CD4-positive, alpha-beta T cell treated with Interleukin-17A for 4 hours (primary cell): ENCODE data around the gene COA8.

Experiments used
- DNase-seq: peaks from one replicate; pipeline ENCODE4 v3.0.0-alpha.2; 2020; ENCODE audit warnings: mixed read lengths

Gene COA8

DNA sequence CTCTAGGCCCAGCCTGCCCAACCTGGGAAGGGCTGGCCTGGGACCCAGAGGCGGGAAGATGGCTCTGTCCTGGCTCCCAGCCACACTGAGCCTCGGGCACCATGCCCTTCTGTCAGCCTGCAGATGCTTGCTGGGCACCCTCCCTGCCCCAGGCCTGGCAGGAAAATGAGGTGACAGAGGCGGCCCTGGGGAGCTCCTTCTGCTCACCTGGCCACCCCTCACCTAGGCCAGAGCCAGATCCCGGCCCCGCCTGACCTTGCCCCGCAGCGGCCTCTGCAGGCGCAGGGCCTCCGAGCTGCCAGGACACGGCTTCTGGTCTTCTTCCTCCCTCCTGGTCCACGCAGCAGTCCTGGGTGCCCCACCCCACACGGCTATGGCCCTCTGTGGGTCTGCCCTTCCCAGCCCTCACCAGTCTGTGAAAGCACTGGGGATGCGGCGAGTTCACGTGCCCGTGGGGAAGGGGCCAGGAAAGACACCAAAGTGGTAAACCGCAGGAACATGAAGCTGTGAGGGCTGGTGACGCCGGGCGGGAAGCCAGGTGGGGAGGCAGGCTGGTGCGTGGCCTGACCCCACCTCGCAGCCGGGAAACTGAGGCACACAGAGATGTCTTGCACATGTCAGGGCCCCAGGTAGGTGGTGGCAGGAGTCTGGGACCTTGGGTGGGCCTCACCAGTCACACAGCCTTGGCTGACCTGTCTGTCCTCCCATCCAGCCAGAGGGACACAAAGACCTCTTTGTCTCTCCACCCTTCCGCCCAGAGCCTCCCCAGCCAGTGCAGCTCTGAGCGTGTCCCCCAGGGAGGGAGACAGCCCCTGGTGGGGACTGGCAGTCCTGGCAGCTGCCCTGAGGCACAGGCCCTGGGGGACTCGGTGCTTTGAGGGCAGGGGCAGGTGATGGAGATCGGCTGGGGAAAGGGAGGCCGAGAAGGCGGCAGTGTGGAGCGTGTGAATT, 13.1 kb upstream of the COA8 start:
- no peak for DNase-seq

DNA sequence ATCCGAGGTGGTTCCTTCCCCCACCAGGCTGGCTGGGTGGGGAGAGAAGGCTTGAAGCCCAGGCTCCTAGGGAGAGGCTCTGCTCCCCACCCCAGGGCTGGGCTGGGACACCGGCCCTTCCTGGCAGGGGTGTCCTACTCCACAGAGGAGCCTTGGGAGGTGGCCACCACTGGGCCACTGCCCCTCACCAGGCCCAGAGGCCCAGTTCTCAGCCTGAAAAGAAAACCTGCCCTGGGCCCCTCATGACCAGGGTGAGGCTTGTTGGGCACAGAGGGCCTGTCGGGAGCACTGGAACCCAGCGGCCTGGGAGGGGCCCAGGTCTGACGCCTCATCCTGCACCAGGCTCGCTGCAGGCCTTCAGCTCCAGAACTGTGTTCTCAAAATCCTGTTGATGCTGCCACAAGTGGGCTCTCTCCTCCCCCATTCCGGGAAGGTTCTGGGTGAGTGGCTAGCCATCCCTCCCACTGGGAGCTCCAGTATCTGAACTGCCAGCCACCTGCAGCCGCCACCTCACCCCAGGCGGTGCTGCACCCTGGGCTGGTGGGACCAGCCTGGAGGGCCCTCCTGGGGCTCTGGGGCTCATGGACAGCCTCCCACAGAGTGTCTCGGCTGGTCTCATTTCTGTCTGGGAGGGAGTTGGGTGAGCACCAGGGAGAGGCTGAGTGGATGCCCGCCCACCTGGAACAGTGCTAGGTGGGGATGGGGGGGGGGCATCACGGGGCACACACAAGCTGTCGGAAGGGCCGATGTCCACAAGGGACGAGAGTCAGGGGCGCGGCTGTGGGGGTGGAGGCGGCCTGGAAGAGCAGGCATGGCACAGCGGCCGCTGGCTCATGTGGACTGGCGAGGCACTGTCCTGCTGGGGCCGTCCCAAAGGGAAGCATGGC, 12.1 kb upstream of the COA8 start:
- no peak for DNase-seq

DNA sequence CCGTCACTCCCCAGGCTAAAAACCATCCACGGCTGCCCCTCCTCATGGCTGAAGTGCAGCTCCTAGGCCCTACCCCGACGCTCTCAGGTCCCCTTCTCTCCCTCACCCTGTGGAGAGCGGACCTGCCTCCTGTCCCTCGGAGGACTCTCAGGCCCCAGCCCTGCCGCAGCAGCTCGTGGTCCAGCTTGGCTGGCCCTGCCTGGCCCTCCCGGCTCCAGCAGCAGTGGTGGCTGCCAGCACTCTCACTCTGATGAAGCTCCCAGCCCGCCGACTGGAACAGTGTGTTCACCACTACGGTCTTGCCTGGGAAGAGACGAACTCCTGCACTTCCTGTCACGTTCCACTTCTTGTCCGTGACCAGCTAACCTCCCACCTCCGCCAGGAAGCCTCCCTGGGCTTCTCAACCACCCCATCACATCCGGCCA, 11.4 kb upstream of the COA8 start:
- DNase-seq, result no peak

- no peak for DNase-seq
Observed at GRCh38 chr14:103552011-103552845, 10.5 kb upstream of the COA8 start.

GRCh38 chr14:103552846-103553210, 9.9 kb upstream of the COA8 start:
- no peak for DNase-seq

- DNase-seq, result no peak
Observed at GRCh38 chr14:103555559-103556337, 7.0 kb upstream of the COA8 start.

DNA sequence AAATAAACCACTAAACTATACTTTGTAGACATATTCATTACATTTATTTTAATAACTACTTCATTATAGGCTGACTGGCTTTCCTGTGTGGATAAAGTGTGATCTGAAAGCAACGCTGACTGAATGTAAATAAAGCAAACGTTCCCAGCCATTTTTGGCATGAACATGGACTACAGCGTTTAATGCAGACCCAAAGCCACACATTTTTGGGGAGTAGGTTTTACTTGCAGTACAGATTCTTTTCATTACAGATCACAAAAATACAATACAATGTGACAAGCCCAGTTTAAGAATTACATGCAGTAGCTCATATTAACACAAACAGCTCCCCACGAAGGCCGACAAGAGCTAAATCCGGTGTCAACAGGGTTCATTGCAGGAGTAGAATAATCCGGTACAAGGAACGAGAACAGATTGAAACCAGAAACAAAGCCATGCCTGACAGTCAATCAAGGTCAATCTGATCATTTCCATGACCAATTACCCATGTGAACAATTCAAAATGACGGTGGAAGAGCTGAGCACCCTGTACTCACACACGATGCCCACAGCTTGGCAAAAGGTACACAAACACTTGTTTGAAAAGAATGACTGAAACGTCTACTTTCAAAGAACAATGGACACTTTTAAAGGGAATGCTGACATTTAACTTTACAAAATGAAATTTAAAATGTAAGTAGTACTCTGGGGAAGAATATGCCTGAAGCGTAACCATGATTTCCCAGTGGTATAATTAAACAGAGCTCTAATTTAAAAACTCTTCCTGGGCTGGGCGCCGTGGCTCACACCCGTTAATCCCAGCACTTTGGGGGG, 5.6 kb upstream of the COA8 start:
- no peak for DNase-seq

GRCh38 chr14:103558071-103558882, 4.5 kb upstream of the COA8 start:
- DNase-seq, result no peak

DNA sequence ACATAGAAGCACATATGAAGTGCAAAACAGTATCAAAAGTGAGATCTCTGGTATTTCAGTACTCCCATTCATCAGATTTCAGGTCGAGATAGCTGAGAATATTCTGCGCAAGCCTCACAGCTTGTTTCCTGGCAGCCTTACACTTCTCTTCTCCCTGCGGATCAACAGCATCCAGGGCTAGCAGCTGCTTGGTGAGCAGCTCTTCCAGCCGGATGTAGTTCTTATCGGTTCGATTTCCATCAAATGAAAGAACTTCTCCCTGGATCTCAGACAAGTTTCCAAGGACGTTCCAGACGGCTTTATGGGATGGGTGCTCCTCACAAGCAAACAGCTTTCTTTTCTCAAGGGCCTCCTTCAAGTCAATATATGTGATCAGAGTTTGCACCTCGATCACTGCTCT, 3.0 kb upstream of the COA8 start:
- DNase-seq, result no peak

DNA sequence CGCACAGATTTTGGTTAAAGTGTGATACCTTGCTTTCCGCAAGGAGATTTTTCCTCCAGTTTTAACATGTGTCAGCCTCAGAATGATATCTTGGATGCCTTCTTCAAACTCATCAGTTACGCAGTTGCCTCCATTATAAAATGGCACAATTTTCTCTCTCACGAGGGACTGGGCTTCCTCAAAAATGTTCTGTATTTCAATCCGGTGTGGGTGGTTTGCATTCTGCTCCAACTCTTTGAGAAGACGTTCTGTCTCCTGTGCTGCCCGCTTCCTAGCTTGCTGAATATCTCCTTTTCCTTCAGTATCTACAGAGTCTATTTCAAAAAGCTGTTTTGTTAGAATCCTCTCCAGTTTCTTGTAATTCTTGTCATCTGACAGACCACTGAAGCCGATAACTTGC, 2.1 kb upstream of the COA8 start:
- no peak for DNase-seq

DNA sequence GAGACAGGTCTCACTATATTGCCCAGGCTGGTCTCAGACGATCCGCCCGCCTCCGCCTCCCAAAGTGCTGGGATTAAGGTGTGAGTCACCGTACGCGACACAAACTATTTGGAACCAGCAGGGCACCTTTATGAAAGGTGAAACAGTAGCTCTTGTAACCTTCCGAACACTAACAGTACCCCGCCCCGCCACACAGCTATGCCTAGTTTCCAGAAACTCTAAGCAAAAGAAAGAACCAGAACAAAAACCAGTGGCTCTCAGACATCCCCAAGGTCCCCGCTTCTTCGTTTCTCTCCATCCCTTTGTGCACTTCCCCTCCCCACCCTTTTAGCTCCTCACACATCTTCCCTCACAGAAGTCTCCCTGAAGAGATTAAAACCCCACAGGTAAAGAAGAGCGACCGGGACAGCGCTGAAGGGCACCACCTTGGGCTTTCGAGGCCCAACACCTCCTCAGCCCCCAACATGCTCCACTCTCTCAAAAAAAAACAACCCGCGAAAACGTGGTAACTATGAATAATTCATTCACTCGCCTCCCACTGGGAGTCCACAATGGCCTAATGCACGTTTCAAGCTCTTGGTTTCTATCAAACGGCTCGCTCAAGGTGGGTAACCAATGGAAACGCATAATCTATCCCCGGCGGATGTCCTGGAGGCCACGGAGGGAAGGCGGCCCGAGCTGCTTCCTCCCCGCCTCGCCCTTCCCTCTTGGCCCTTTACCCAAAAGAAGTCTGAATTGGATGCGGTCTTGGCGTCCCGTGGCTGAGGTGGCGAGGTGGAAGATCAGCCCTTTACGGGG, 1.2 kb upstream of the COA8 start:
- peak; percentile 23 for DNase-seq

DNA sequence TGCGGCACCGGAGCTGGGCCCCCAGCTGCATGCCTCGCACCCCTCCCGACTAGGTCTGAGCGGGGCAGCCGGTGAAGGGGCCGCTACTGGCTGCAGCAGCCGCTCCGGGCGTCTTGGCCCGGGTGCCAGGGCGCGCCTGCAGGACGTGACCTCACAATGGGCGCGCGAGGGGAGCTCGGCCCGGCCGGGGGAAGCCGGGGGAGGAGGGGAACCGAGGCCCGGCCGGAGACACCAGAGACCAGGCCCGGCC, 656 bp upstream of the COA8 start:
- no peak for DNase-seq

DNA sequence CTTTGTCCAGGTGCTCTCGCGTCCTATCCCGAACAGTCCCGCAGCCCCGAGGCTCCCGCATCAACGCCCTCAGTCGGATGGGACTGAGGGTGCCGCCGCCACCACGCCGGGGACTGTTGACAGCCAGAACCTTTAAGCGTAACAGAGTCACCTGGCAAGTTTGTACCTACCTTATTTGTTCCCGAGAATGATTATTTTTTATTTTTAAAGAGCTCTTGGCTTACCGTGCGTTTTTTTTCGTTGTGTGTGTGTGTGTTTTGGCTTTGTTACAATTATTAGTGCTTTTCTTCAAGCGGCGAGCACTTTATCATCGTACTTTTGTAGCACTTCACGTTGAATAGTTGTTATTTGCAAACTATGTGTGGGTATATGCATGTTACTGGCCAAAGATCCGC, 463 bp downstream of the COA8 start:
- DNase-seq, result no peak

DNA sequence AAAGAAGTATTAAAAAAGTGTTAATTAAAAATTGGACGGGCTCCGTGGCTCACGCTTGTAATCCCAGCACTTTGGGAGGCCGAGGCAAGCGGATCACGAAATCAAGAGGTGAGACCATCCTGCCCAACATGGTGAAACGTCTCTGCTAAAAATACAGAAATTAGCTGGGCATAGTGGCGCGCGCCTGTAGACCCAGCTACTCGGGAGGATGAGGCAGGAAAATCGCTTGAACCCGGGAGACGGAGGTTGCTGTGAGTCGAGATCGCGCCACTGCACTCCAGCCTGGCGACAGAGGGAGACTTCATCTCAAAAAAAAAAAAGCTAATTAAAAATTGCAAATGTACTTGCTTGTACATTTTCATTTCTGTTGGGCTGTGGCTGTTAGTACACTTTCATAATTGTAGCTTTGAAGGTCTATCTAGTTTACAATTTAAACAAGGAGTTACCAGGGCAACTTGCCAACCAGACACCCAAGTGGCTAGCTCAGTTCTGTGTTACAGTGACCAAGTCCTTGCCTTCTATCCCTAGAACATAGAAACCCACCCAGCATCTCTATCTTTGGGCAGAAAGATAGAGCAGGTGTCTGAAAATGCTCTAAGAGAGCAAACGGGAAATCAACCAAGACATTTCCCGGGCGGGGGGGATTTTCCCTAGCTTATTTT, 1.2 kb downstream of the COA8 start:
- DNase-seq, result no peak

- no peak for DNase-seq
Observed at GRCh38 chr14:103568952-103569351, 6.2 kb downstream of the COA8 start.

DNA sequence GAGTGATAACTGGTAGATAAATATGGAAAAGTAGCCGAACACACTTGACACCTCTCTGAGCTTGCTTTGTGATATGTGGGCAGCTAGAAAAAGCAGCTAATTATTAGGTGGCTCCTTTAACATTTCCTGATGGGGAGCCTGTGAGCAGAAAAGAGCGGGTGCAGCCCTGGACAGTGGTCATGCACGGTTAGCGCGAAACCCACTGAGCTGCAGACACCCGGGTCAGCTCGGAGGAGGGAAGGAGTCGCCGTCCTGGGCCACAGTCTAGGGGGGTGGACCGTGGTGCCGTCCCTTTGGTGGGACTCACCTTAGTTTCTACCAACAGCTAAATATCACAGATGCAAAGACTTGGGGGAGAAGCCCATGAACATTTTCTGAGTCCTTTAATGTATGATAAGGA, 6.6 kb downstream of the COA8 start:
- no peak for DNase-seq

- DNase-seq, result no peak
Observed at GRCh38 chr14:103574104-103574503, 11.3 kb downstream of the COA8 start.

- no peak for DNase-seq
Observed at GRCh38 chr14:103574707-103575285, 12.0 kb downstream of the COA8 start.
